HG03460 (cell line): ENCODE results near the gene FAM9C.
A peak's percentile ranks its signal among the peaks of the same experiment; 100 is the strongest.
"Not testable (repeated sequence)": the region's sequence is repeated elsewhere in the genome, so short reads cannot be mapped to it uniquely, and the experiment has no call there.

Experiments used
- ATAC-seq: cut with Tn5 transposase; IDR thresholded peaks from one replicate; pipeline ENCODE4 v1.9.1; 2021; ENCODE audit not compliant: unreplicated experiment

Gene FAM9C

DNA sequence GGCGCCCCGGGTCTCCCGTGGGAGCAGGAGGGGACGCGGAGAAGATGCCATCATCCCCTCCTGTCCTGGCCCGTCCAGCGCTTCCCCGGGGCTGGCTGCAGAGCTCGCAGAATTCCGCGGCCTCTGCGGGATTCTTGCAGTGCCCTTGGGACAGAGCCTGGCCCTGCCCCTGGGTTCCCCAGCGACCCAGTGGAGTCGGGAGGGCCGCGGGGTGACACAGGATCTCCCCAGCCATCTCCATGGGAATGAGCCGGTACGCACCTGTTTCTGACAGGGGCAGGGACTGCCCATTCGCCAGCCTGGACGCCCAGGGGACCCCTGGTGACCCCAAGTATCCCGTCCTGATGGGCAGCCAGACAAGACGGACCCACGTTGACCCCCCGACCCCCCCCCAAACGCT, 482 bp downstream of the FAM9C start:
- ATAC-seq = no peak

DNA sequence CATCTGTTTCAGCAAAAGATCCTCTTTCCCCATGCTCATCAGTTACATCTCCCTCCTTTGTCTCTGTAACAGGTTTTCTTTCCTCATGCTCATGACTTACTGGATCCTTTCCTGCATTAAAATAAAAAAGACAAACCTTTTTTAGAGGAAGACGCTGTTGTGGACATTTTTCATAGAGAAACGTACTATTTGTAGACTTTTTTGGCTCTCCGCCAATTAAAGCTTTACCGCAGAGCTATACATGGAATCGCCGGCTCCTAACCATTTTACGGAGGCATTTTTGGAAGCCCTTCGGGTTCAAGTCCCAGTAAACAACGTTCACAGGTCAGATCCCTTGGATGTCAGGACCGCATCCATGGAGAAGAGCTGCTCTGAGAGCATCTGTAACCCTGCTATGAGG, 1.3 kb downstream of the FAM9C start:
- ATAC-seq = no peak

DNA sequence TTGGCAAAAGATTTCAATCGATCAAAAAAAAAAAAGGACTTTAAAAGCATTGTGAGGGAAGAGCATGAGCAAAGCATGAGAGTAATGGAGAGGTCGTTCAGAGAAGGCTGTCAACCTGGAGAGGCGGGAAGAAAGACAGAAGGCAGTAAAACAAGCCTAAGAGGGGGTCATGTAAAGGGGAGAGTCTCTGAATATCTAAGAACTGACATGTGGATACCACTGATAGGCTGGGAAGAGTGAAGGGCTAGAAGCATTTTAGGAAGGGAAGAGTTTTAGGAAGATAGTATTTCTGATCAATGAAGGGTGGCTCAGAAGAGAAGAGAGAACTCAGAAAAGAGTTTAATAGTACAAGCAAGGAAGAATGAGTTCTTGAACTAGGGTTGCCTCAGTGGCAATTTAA, 7.5 kb downstream of the FAM9C start:
- ATAC-seq = no peak

DNA sequence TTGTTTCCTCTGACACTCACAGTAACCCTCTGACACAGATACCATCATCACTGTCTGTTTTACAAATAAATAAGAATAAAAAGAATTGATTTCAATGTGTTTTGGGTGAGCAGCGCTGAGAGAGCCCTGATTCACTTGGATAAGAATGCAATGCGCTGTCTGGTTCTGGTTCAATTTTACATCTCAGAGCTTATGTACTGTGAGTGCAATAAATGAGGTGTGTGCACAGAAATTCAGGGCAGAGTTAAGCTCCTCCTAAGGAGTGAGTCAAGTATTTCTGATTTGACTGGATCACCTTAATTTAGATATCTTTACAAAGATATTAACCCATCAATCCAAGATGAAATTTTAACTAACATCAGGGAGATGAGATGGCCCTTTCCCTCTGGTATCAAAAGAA, 11.2 kb downstream of the FAM9C start:
- ATAC-seq = no peak

DNA sequence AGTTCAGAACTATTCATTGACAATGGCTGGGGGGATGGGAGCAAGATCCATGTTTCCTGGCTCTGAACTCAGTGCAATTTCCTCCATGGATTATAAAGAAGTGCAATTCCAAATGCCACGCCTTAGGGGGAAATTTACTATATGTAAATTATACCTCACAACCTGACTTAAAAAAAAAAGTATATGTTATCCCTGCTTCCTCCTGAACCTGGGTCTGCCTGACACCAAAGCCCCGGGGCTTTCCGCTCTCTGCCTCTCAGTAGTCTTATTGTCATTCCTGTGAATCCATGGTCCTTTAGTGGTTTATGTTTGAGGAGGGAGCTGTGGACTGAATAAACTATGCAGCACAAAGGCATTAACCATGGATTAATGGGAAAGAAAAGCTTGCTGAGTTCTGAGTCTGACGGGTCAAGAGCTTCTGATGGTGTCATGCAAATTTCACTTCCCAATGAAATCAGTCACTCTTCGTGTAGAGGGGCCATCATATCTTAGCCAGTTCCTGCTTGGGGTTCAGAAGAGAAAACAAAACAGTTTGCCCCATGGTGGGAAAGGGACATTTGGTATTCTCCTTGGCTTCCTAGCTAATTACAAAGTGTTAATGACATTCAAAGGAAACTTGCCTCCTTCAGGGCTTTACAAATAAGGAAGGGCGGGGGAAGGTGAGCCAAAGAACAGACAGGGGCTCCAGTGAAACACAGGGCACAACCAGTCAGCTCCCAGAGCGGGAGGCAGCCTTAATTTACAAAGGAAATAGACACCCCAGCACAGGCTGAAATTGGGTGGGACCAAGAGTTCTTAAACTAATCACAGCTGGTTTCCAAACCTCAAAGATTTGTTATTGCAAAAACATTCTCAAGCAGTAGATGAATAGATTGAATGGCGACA, 14.3 kb downstream of the FAM9C start:
- ATAC-seq = no peak

DNA sequence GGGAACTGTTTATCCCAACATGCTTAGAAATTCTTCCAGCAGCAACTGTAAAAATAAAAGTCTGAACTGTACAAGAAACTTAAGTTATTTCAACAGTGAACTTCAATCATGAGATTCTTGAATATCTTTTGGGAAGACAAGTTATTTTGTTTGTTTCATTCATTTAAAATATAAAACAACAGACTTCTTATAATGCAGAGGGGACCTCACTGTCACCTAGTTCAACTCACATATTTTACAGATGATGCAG, 14.9 kb downstream of the FAM9C start:
- ATAC-seq = no peak

DNA sequence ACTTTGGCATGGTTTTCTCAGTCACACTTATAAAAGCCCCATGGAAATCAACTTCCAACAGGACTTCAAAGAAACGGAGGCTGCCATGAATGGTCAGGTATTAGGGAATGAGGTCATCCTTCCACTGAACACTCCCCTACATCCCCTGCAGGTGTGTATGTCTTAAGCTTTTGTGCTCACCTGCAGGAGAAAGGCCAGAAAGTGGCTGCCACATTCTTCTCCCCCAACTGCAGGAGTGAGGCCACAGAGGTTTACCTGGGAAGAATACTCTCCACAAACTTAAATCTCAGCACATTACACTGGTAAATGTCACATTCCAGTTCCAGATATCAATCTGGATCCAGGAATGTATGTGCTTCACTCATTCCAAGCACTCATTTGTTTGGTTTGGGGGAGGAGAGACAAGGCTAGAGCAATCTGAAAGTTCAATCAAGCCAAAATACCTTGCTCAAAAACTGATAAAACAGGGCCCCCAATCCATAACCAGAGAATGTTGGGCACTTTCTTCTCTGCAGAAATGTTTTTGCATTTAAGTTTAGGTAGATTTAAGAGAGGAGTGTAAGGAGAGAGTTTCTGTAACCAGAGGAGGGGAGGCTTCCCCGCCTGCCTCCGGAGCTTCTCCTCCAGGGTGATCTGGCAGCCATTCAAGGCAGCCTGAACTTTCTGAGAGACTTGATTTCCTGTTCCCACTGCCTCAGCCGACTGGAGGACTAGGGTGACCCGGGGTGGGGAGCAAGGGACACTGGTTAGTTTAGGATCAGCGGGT, 15.4 kb downstream of the FAM9C start:
- no peak for ATAC-seq

DNA sequence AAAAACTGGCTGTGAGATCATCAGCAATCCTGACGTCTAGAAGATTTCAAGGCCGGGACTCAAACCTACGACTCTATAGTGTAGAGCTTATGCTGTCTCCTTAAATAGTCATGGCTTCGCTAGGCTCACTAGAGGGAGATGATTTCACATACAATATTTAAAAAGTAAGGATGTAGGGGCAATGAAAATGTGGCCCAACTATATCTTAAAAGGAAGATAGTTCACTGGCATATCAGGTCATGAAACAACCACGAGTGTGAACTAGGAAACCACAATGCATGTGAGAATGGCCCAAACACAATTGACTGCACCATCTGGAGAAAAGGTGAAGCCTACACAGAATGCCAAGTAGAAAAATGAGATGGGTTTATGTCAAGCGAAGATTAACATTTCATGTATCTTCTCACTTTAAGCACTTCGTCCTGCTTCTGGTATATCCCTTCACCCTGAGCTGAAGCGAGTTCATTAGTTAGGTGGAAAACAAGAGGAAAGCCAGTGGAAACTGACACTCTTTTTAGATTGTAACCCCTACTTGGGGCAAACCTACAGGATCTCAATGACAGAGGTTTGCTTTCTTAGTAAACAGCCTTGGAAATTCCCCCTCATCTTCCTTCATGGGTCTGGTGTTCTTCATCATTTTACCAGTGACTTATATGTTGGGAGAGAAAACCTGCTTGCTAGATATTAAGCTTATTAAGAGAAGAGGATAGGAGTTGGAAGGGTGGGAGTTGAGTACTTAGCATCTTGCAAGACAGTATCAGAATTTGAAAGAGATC, 17.4 kb downstream of the FAM9C start:
- ATAC-seq = no peak

DNA sequence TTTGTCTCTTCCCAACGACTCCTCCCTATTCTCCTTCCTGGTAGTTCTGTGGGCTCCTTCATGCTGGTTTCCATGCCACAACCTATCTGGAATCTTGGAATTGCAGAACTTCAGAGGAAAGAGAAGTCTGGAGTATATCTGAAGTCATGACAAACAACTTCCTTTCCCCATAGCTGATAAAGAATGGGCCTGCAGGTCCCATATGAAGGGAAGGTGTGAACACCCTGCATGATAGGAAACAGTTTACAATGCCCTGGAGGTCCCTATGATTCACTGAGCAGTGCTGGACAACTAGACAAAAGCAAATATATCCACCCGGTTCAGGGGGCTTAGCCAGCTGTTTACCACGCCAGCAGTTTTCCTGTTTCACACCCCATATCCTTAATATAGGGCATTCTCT, 19.4 kb downstream of the FAM9C start:
- ATAC-seq = no peak

DNA sequence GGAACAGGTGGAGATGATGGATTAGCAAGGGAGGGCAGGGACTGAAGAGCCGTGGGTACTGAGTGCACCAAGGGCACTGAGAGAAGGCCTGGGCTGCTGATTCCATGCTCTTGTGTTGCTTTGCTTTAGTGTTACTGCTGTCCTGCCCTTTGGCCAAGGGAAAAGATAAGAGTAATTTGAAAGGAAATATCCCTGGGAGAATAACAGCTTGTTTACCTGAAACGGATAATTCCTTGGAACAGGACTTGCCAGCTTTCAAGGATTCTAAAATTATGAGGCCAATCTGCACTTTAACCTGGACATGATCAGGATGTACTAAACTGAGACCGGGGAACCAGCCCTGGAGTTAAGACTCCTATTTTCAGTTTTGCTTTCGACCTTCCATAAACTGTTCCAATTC, 20.4 kb downstream of the FAM9C start:
- ATAC-seq = no peak

DNA sequence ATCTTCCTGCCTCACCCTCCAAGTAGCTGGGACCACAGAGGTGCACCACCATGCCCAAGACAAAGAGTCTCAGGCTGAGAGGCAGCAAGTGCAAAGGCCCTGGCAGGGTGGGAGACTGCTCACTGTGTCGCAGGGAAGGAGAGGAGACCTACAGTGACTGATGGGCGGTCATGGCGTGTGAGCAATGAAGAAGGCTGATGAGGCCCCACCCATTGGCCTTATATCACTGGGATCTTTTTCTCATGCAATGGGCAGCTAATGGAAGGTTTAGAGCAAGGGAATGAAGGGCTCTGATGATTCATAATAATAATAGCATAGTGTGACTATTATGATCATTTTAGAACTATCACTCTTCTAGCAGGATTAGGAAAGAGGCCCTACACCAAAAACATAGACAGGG, 20.9 kb downstream of the FAM9C start:
- ATAC-seq = no peak

DNA sequence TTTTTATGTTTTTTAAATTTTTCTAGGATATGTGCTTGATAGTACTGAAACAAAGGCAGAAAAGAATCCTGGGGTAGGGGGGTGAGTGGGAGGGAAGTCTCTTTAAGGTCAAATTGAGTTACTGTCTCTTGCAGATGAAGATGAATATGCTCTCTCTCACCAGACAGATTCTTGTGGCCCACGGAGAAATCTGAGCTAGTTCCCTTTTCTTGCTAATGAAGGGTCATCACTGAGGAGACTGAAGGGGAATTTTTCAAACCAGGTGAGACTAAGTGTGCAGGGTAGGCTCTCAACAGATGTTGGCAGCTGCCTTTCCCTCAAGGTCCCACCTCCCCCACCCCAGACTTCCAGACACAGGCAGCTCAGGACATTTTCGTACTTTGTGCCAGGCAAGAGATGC, 21.5 kb downstream of the FAM9C start:
- ATAC-seq = peak; percentile 89

DNA sequence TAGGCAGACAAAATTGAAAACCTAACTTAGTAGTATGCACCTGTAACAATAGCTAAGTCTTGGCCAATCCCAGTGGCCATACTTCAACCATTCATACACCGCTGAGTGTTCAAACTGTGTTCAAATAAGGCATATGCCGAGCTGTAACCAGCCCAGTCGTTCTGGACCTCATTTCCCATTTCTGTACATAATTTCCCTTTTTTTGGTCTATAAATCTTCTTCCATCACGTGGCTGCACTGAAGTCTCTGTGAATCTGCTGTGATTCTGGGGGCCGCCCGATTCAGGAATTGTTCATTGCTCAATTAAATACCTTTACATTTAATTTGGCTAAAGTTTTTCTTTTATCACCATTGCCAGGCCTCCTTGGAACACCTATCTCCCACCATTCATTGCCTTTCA, 27.7 kb downstream of the FAM9C start:
- ATAC-seq = not testable (repeated sequence)

DNA sequence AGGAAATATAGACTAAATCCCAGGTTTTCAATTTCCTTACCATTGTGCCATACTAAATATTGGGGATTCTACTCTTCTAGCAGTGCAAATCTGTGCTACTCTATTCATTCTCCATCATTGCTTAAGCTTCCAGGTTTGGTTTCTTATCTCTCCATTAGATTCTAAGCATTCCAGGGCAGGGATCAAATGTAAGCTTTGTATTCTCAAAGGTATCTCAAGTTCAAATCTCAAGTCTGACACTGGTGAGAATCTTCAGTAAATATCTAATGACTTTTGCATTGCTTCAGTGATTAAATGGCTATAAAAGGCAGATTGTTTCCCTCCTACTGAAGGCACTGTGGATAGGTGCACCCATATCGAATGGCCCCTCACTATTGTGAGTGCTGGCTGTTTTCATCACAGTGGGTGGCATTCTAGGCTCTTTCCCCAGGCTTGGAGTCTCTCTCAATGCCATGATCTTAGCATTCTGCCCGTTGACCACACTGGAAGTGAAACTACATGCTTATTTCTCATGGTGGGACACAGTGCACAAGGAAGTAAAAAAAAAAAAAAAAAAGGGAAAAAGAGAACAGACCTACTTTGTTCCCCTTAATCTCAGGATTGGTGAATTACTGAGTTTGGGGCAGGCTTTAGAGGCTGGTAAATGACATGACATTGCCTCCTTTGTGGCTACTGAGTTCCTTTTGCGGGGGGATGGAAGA, 28.7 kb downstream of the FAM9C start:
- ATAC-seq = no peak

DNA sequence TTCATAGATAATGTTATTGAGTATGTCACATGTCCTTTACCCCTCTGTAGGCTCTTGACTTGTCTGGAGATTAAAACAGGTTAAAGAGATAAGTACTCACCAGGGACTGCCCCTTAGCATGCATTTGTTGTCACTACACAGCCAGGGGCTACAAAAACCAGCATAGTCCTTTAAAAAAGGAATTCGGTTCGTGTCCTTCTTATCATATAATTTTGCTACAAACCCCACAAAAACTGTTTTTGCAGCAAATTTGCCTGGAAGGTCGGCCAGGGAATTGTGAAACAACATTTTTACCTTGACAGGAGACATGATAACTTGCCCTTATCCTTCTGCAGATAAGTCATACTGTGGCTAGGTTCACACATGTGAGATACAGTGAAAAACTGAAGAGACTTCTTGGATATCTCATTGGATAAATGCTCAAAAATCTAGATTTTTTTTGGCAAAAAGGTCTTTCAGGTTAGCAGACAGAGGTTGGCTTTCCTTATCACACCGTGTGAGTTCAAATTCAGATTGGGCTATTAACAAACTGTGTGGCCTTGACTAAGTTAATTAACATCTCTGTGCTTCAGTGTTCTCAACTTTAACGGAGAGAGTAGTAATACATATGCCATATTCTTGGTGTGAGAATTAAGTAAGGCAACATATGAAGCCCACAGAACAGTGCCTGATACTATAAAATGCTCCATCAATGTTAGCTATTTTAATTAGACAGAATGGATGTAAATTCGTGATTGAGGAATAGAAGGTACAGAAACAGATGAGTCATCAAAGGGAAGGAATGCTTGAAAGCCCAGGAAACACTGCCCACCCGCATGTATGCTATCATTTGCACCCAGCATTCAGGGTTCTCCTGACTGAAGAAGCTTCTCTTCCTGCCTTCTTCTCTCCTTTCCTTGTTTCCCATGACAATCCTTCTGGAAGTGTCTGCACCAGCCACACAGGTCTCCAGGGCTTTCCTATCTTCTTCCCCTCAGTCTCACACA, 30.0 kb downstream of the FAM9C start:
- peak; percentile 32 for ATAC-seq

DNA sequence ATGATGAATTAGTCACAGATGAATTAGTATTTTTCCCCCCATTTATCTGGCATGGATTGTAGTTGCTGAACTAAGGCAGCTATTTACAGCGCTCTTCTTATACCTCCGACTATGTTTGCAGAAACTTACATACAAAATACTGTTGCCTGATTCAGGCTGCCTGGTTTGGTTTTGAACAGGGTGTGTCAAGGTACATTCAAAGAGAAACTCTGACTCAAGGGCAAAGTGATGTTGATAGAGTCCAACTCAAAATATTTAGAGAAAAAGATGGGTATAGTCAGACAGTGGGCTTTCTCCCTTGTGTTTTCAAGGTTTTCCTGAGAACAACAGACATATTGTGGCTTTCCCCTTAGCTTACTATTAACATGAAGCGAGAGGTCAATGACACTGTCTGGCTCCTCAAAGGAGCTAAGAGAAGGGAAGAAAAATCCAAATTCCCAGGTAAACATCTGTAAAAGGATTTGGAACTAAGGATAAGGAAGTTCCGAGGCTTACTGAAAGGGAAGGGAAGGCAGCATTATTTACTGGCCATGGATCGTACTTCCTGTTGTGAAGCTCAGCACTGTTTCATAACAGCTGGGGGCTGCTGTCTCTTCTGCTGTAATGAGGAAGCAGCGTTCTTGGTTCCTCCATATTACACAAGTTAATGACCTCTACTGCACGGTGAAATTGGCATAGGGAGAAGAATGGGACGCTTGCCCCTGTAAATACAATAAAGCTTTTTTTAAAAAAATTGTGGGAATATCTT, 30.9 kb downstream of the FAM9C start:
- ATAC-seq = peak; percentile 80

DNA sequence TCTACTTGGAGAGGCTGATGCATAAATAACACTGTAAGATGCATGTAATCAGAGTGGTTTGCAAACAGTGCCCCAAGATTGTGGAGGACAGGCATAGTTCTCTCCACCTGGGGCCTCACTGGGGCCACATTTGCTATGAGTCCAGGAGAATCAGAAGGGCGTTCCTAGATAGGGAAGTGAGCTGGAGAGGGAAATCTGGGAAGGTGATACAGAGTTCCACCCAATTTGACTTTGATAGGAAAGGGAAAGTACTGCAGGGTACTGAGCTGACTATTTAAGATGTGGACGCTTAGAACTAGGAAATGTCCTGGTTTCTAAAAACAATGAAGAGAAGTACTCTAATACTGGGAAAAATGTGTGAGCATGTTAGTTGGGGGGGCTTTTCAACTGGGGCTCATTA, 33.9 kb downstream of the FAM9C start:
- ATAC-seq = no peak

DNA sequence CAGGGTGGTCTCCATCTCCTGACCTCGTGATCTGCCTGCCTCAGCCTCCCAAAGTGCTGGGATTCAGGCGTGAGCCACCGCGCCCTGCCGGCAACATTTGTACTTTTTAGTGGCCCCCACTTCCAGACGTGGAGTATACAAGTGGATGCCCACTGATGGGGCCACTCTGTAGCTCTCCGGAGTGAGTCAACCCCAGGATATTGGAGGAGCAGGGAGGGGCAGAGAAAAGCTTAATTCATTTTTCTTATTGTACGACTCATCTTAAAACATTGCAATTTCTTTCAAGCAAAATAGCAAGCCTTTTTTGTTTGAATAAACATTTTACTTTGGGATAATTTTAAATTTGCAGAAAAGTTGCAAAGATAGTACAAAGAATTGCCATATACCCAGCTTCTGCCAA, 34.6 kb downstream of the FAM9C start:
- no peak for ATAC-seq

DNA sequence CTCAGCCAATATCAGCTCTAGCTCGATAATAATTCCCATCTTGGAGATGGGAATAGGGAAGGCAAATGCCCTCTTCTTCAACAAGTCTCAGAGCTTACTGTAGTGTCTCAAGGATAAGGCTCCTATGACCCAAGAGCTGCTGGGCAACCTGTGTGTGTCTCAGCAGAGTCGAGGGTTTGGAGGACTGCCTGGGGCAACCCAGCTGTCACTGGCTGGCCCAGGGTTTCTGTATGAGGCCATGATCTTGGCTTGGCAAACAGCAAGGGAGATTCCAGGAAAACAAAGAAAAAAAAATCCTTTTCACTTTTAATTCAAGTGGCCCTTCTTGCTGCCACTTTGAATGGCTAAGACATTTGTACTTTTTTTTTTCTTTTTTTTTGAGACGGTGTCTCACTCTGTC, 35.1 kb downstream of the FAM9C start:
- ATAC-seq = no peak
